Hepatocyte (in vitro differentiated cells): ENCODE results near the gene HDAC2.
"Not testable (repeated sequence)": the region's sequence is repeated elsewhere in the genome, so short reads cannot be mapped to it uniquely, and the experiment has no call there.

Experiments
- CTCF ChIP-seq: fragments of 200-600 bp; sonication (generic); IDR thresholded peaks from 2 replicates; pipeline ENCODE4 v1.5.1; 2016; ENCODE audit warnings: antibody characterized with exemption, mild to moderate bottlenecking; ENCODE audit not compliant: poor library complexity
- EZH2phosphoT487 ChIP-seq: fragments of 200-600 bp; sonication (generic); IDR thresholded peaks from one replicate; pipeline ENCODE4 v1.6.1; 2018; ENCODE audit warnings: antibody characterized with exemption, mild to moderate bottlenecking, low read depth, moderate library complexity; ENCODE audit not compliant: unreplicated experiment, severe bottlenecking

- TF ChIP-seq CTCF, EZH2phosphoT487: not testable (repeated sequence)
Observed at GRCh38 chr6:113982675-113983074, 11.7 kb upstream of the HDAC2 start.
